Retinal pigment epithelial cell (primary cell): ENCODE measurements around the gene PHKB.

Experiments
- DNase-seq: peaks from one replicate; pipeline ENCODE4 v3.0.0-alpha.2; 2010; ENCODE audit warnings: low read depth
- H3K4me3 ChIP-seq: 2 replicates; pipeline ENCODE4 v1.5.1; 2011; ENCODE audit warnings: mild to moderate bottlenecking, low read length, control low read depth, moderate library complexity
- CTCF ChIP-seq: conservative IDR thresholded peaks from 2 replicates; pipeline ENCODE4 v1.5.1; 2011; ENCODE audit warnings: low read depth, low read length, control low read depth, inconsistent platforms

The PHKB gene

GRCh38 chr16:47473792-47474191 is 12.7 kb downstream of the PHKB start:
- no peak for TF ChIP-seq CTCF
- DNase-seq: no peak
- H3K4me3 ChIP-seq: no peak overlapping the region

- no peak overlapping the region for H3K4me3 ChIP-seq
- TF ChIP-seq CTCF: no peak
- DNase-seq: no peak
These were observed 14.7 kb downstream of the PHKB start for GRCh38 chr16:47475786-47476185.

- no peak overlapping the region for H3K4me3 ChIP-seq
- no peak for TF ChIP-seq CTCF
- DNase-seq: no peak
These were observed 15.7 kb downstream of the PHKB start for GRCh38 chr16:47476654-47477345.

GRCh38 chr16:47477679-47478078 is 16.5 kb downstream of the PHKB start:
- no peak for DNase-seq
- TF ChIP-seq CTCF: no peak
- H3K4me3 ChIP-seq: no peak overlapping the region

GRCh38 chr16:47480410-47480809 is 19.3 kb downstream of the PHKB start:
- no peak for TF ChIP-seq CTCF
- no peak overlapping the region for H3K4me3 ChIP-seq
- DNase-seq: no peak

GRCh38 chr16:47481698-47482374 is 20.7 kb downstream of the PHKB start:
- H3K4me3 ChIP-seq: no peak overlapping the region
- no peak for TF ChIP-seq CTCF
- DNase-seq: no peak

- no peak for DNase-seq
- no peak for TF ChIP-seq CTCF
- H3K4me3 ChIP-seq: no peak overlapping the region
These were observed 22.5 kb downstream of the PHKB start for GRCh38 chr16:47483616-47484015.
